GM15510 (cell line): ENCODE data around the gene EXTL2.

ENCODE experiments used
- POLR2A ChIP-seq: IDR thresholded peaks from 3 replicates; pipeline ENCODE4 v1.6.1; 2011; ENCODE audit warnings: borderline replicate concordance; ENCODE audit not compliant: insufficient read length; ENCODE audit errors: extremely low read depth

The EXTL2 gene

DNA sequence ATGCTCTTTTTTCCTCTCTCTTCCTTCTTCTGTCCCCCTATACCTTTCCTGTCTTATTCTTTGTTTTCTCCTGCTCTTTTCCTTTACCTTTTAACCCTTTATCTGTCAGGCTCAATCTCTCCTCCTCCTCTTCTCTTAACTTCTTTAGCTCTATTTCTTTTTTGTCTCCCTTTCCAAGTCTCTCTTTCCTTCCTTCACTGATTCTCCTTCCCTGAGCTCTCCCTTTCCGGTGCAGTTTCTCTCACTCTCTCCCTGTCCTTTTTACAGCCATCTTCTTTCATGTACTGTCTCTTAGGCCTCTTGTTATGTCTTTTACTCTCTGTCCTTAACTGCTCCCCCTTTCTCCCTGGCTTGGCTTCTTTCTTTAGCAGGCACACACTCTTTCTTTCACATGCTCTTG, 13.2 kb upstream of the EXTL2 start:
- no peak for TF ChIP-seq POLR2A

DNA sequence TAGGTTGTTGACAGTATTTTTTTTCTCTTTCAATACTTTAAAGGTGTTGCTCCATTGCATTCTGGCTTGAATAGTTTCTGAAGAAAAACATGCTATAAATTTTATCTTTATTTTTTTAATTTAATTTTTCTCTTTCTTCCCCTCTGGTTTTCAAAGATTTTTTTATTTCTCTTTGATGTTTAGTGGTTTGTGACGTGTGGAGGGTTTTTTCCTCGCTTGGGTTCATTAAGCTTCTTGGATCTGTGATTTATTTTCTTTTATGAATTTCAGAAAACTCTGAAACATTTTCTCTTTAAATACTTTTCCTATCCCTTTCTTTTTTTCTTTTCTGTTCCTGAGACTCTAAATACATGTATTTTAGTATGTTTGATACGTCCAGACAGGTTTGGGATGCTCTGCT, 10.5 kb upstream of the EXTL2 start:
- TF ChIP-seq POLR2A, result no peak

DNA sequence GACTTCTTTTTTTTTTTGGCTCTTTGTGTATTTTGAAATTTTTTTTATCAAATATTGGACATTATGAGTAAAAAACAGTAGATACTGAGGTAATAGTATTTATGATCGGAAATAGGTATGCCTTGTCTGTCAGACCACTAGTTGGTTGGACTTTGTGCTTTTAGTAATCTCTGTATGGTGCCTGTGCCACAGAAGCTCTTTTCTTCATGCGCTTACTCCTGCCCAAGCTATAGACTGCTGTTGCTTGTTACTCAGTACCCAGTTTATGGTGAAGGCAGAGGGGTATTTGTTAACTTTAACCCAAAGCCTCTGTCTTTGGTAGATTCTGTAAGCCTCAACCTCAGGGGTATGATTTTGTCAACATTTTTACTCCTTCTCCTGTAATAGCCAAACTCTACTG, 9.9 kb upstream of the EXTL2 start:
- no peak for TF ChIP-seq POLR2A

DNA sequence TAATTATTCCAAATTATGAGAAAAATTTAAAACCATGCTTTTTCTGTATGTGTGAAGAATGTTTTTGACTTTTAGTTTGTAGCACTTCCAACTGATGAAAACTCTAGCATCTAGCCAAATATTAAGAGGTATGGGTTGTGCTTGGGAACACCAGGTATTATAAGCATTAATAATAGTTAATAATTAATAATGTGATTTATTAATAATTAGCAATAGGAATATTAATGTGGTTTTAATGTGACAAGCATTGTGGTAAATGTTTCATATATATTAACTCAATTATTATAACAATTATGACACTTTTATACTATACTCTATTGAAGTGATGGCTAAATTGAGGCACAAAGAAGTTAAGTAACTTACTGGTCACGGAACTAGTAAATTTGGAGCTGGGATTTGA, 9.1 kb upstream of the EXTL2 start:
- no peak for TF ChIP-seq POLR2A

DNA sequence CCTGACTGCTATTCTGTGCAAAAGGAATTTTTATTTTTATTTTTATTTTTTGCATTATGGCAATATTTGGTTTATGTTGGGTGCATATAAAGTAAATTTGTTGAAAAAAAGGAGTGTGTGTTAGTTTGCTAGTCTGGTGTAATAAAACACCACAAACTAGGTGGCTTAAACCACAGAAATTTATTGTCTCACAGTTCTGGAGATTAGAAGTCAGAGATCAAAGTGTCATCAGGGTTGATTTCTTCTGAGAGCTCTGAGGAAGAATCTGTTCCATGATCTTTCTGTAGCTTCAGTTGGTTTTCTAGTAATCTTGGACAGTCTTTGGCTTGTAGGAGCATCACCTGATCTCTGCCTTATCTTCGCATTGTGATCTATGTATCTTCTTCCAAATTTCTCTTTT, 7.7 kb upstream of the EXTL2 start:
- no peak for TF ChIP-seq POLR2A

DNA sequence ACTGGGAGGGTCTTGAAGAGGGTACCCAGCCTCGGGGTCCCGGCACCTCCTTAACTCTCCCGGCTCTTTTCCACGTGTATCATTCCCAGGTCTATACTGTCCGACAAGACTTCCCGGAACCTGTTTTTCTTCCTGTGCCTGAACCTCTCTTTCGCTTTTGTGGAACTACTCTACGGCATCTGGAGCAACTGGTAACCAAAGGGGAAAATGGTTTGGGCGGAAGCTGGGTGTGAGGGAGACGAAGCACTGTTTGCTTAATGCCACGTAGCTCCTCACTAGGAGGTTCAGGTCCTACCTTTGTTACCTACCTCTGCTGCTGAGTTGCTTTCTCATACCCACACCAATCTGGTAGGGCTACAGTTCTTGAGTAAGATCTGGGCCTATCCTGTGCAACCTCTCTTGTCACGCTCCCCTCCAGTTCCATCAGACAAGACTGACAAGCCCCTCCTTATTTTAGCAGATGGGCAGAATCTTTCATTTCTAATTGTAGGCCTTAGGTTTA, 1.9 kb upstream of the EXTL2 start:
- TF ChIP-seq POLR2A, result peak; percentile 48

DNA sequence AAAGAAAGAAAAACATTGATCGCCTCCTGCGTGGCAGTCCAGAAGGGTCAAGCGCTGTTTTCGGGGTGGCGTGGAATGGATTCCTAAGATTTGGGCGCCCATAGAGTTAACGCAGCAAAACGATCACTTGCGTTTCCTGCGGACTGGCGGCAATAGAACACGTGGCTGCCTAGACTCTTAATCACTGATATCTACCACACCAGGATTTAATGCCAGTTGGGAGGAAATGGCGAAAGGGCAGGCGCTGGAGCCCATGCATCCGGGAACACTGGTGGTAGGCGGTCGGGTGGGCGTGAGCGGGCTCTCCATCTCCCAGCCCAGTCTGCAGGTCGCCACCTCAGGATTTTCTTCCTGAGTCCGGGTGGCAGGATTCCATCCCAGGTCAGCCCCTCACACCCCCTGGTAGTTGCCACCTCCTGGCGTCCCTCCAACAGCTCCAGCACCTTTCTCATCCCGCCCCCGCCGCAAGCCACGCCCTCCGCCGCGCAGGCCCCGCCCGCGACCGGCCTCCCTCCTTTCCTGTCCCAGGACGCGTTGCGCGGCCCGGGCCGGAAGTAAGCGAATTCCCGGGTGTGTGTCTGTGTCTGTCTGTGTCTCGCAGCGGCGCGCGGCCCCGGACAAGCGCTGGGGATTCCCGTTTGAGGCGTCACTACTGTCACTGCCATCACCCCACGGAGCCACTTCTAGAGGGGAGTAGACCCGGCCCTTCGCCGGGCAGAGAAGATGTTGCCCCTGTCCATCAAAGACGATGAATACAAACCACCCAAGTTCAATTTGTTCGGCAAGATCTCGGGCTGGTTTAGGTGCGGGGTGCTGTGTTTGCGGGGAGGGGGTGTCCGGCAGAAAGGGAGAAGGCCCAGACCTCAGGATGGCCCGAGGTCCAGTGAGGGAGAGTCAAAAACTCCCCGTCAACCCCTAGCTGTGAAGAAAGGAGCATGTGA, 1.2 kb upstream of the EXTL2 start, which contains the start of gene SLC30A7:
Gene SLC30A7 (plus strand): TSS at position 551 of the 941 bp plus-strand sequence. CDS start 173 bp downstream, at position 724.
- peak; percentile 87 for TF ChIP-seq POLR2A

DNA sequence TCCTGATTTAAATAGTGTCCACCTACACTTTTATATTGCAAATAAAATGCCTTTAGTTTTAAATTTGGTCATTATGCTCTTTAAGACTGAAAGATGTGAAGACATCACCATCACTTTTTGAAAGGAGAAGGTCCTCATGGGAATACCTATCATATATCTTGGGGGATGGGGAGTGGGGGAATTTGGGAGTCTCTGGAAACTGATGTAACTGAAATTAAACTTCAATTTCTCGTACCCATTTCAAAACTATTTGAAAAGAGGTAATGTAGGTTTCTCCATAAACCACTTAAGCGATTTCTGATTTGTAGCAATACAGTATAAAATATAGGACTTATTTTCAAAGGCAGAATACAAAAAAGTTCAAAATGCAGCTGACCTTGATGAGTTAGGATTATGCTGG, 924 bp downstream of the EXTL2 start:
- no peak for TF ChIP-seq POLR2A

DNA sequence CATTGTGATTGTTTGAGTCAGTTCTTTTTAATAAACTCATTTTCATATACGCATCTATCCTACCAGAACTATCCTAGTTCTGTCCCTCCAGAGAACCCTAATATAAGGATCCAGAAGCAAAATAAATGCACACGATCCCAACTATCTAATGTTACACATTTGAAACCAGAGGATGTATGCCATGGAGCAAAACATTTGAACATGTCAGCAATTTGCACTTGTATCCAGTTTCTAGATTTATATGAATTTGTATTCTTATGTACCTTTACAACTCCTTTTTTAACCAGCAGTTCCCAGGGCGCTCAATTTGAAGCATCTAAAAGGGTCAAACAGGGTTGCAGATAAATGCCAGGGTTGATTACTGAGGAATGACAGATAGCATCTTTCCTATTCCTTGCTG, 2.1 kb downstream of the EXTL2 start:
- TF ChIP-seq POLR2A, result no peak

DNA sequence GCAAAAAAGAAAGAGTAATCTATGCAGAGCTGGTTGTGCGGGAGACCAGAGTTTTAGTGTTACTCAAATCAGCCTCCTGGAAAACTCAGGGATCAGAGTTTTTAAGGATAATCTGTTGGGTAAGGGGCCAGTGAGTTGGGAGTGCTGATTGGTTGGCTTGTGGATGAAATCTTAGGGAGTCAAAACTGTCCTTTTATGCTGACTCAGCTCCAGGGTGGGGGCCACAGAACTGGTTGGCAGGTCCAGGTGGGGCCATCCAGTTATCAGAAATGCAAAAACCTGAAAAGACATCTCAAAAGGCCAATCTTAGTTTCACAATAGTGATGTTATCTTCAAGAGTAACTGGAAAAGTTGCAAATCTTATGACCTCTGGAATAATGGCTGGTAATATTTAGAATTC, 3.3 kb downstream of the EXTL2 start:
- no peak for TF ChIP-seq POLR2A

DNA sequence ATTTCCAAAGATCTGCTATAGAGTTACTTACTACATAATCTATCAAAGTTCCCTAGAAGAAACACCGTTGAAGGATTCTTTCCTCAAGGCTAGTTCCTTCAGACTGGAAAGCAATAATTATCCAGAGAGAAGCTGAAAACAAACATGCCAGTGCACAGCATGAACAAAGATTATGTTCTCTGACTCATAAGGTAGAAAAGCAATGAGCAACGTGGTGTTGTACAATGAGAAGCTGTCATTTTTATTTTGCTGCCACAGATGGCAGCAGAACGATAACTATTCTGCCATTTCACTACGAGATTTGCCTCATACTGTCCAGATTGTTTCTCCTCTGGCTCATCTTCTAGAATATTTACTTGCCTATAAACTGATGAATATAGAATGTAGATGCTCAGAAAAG, 10.7 kb downstream of the EXTL2 start:
- TF ChIP-seq POLR2A, result no peak

DNA sequence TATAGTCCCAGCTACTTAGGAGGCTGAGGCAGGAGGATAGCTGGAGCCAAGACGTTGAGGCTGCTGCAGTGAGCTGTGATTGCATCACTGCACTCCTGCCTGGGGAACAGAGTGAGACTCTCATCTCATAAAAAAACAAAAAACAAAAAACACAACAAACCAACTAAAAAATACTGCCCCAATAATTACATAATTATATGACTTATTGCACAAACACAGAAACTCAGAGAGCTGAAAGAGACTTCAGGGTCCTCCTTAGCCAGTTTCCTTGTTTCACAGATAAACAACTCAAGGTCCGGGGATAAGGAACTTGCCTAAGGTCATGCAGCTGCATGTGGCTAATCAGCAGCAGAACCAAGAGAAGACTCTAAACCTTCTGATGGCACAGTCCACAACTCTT, 11.9 kb downstream of the EXTL2 start:
- no peak for TF ChIP-seq POLR2A

DNA sequence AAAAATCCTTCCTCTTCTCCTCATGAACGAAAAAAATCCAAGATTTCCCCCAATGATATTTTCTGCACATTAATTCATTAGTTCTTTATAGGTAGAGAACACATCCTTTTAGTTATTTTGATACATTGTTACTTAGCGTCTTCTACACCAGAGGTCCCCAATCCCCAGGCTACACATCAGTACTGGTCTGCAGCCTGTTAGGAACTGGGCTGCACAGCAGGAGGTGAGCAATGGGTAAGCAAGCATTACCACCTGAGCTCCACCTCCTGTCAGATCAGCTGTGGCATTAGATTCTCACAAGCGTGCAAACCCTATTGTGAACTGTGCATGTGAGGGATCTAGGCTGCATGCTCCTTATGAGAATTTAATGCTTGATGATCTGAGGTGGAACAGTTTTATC, 13.0 kb downstream of the EXTL2 start:
- no peak for TF ChIP-seq POLR2A

DNA sequence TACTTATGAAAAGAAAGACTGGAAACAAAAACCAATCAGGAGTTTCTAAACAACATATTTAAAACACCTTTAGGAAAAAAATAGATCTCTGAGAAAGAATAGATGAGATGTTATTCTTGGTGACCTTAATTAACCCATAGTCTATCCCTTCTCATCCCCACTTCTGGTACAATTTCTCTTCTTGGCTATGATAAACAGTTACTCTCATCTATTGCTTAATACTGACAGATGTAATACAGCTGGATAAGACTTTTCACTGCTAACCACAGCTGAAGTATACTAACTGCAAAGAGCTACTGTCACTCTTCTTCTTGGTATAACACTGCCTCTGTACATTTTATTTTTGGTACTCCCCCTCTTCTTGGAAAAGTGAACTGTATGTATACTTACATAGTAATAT, 15.2 kb downstream of the EXTL2 start:
- no peak for TF ChIP-seq POLR2A

DNA sequence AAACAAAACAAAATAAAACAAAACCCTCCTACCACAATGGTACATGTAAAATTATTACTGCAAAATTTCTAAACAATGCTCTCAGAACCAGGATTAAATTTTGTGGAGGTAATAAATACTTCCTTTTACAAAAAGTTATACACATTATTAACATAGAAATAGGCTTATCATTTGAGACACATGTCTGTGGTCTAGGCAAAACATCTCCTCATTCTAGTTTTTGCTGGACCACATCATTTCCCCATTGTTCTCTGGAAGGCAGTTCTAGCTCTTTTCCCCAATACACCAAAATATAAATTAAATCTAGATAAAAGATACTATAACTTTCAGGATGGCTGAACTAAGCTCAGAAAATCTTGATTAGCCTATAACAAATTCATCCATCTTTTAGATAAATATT, 18.4 kb downstream of the EXTL2 start:
- TF ChIP-seq POLR2A, result no peak

DNA sequence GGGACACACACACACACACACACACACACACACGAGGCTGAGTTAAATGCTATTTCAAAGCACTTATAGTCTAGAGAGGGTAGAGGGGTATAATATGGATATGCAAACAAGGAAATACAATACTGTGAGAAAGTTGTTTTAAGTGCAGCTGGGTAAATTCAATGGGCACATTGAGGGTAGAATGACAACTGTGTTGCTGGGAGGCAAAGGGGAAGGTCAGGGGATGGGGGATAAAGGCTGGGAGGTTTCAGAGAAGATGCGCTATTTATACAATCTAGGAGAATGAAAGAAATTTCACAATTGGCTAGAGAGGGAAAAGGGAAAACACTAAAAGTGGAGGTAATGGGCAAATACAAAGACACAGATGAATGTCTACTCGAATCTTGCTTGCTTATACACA, 19.4 kb downstream of the EXTL2 start:
- TF ChIP-seq POLR2A, result no peak

DNA sequence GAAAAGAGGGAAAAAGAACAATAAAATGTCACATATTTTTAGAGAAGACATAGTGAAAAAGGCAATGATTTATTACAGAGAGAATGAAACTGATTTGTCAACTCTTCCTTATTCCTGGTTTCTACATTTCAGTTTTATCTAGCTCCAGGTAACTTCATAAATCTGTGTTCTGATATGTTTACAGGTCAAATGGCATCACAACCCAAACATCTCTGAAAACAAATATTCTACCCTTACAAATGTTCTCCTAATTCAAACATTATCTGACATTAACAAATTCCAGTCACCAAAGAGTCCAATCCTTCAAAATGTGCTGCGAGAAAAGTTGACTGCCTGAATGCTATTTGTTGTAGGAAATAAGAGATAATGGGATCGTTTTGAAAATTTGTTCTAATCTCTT, 20.2 kb downstream of the EXTL2 start:
- no peak for TF ChIP-seq POLR2A

DNA sequence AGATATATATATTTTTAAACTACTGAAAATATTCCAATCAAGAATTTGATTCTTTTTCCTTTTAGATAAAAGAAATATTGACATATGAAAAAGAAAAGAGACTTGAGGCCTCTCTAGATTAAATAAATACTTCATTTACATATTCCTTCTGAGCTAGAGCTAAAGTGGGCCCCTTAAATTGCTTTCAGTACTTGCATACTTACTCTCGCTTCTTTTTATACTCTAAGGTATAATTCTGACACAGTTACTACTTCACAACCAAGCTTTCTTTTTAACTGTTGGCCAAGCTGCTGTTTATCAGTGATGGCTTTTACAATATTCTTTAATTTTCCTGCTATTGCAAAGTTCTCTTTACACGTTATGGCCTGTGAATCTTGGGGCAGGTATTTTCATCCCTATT, 24.6 kb downstream of the EXTL2 start:
- TF ChIP-seq POLR2A, result no peak
